Loucy (cell line): ENCODE data around the gene PTPA.

Experiments used
- H2AFZ ChIP-seq: fragments of 200-600 bp; sonication (generic); 2 replicates; pipeline ENCODE4 v1.6.0; 2016; ENCODE audit warnings: antibody characterized with exemption, mild to moderate bottlenecking, low read length, moderate library complexity
- H3F3A ChIP-seq: fragments of 200-600 bp; 2 replicates; pipeline ENCODE4 v1.6.0; 2016; ENCODE audit warnings: antibody characterized with exemption, low read depth, mild to moderate bottlenecking
- H3K27me3 ChIP-seq: fragments of 200-600 bp; sonication (generic); 2 replicates; pipeline ENCODE4 v1.6.1; 2014; ENCODE audit warnings: low read length, mild to moderate bottlenecking; ENCODE audit not compliant: insufficient read depth, poor library complexity, severe bottlenecking
- H3K36me3 ChIP-seq: fragments of 200-600 bp; sonication (generic); 2 replicates; pipeline ENCODE4 v1.6.1; 2016; ENCODE audit warnings: low read length; ENCODE audit not compliant: insufficient read depth
- H3K4me1 ChIP-seq: fragments of 200-600 bp; sonication (generic); 2 replicates; pipeline ENCODE4 v1.5.1; 2014; ENCODE audit warnings: low read length, mild to moderate bottlenecking; ENCODE audit not compliant: insufficient read depth, poor library complexity, severe bottlenecking
- H3K4me2 ChIP-seq: fragments of 200-600 bp; sonication (generic); 2 replicates; pipeline ENCODE4 v1.6.0; 2014; ENCODE audit warnings: antibody characterized with exemption, low read length, low read depth, mild to moderate bottlenecking; ENCODE audit not compliant: poor library complexity, severe bottlenecking
- H3K4me3 ChIP-seq: fragments of 200-600 bp; sonication (generic); 2 replicates; pipeline ENCODE4 v1.5.1; 2014; ENCODE audit warnings: low read length, mild to moderate bottlenecking, mixed read lengths; ENCODE audit not compliant: poor library complexity, severe bottlenecking
- H3K79me2 ChIP-seq: fragments of 200-600 bp; sonication (generic); 2 replicates; pipeline ENCODE4 v1.6.1; 2014; ENCODE audit warnings: low read length; ENCODE audit not compliant: insufficient read depth
- H3K9ac ChIP-seq: fragments of 200-600 bp; sonication (generic); 2 replicates; pipeline ENCODE4 v1.6.0; 2014; ENCODE audit warnings: mild to moderate bottlenecking, low read depth, low read length, moderate library complexity; ENCODE audit not compliant: poor library complexity, severe bottlenecking
- H3K9me2 ChIP-seq: fragments of 200-600 bp; sonication (generic); replicated peaks from 2 replicates; pipeline ENCODE4 v1.6.1; 2016; ENCODE audit warnings: low read depth, low read length, mixed read lengths
- H3K9me3 ChIP-seq: fragments of 200-600 bp; sonication (generic); 2 replicates; pipeline ENCODE4 v1.6.1; 2014; ENCODE audit warnings: mild to moderate bottlenecking, antibody characterized with exemption, low read length, low read depth; ENCODE audit not compliant: insufficient read depth
- H4K20me1 ChIP-seq: fragments of 200-600 bp; sonication (generic); 2 replicates; pipeline ENCODE4 v1.6.0; 2014; ENCODE audit warnings: antibody characterized with exemption, low read length, mild to moderate bottlenecking; ENCODE audit not compliant: insufficient read depth, poor library complexity, severe bottlenecking
- EZH2phosphoT487 ChIP-seq: fragments of 200-600 bp; IDR thresholded peaks from 2 replicates; pipeline ENCODE4 v1.6.1; 2018; ENCODE audit warnings: antibody characterized with exemption, mild to moderate bottlenecking, moderate library complexity, borderline replicate concordance
- TF ChIP-seq, protein P1 (sequence below): fragments of 200-600 bp; sonication (generic); conservative IDR thresholded peaks from 2 replicates; pipeline ENCODE4 v1.5.1; 2014; ENCODE audit warnings: mild to moderate bottlenecking, antibody characterized with exemption, low read length

PTPA gene

DNA sequence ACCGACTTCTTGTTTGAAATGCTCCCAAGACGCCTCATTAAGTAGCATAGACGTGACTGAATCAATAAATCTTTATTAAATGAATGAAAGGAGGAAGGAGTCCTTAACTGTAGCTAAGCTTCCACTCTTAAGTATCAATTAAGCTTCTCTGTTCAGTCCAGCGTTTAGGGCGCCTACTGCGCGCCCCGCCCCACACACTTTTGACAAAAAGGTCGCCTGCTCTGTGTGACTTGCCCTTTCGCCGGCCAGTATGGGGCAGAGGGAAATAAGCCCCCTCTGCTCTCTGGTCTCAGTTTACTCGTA, 31.0 kb upstream of the PTPA start:
- Histone ChIP-seq H3K79me2 (peaks cover 35% of the 10 kb centered on the region), H3K9ac (peak overlapping the region; percentile 54), H3K4me2 (peak overlapping the region; percentile 70), H2AFZ (no peak overlapping the region), H3K4me3 (peak overlapping the region; percentile 77), H3K4me1 (peaks cover 10% of the 10 kb centered on the region), H3K36me3 (peaks cover under 1% of the 10 kb centered on the region; the same call in 1 of the 2 replicates), H3K9me2 (no peaks in the 10 kb centered on the region), H3F3A (no peaks in the 10 kb centered on the region), H4K20me1 (peaks cover 9% of the 10 kb centered on the region), H3K27me3 (no peaks in the 10 kb centered on the region), H3K9me3 (no peaks in the 10 kb centered on the region)
- no peak for TF ChIP-seq EZH2phosphoT487
- TF ChIP-seq, protein P1, sequence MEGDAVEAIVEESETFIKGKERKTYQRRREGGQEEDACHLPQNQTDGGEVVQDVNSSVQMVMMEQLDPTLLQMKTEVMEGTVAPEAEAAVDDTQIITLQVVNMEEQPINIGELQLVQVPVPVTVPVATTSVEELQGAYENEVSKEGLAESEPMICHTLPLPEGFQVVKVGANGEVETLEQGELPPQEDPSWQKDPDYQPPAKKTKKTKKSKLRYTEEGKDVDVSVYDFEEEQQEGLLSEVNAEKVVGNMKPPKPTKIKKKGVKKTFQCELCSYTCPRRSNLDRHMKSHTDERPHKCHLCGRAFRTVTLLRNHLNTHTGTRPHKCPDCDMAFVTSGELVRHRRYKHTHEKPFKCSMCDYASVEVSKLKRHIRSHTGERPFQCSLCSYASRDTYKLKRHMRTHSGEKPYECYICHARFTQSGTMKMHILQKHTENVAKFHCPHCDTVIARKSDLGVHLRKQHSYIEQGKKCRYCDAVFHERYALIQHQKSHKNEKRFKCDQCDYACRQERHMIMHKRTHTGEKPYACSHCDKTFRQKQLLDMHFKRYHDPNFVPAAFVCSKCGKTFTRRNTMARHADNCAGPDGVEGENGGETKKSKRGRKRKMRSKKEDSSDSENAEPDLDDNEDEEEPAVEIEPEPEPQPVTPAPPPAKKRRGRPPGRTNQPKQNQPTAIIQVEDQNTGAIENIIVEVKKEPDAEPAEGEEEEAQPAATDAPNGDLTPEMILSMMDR = no peak

DNA sequence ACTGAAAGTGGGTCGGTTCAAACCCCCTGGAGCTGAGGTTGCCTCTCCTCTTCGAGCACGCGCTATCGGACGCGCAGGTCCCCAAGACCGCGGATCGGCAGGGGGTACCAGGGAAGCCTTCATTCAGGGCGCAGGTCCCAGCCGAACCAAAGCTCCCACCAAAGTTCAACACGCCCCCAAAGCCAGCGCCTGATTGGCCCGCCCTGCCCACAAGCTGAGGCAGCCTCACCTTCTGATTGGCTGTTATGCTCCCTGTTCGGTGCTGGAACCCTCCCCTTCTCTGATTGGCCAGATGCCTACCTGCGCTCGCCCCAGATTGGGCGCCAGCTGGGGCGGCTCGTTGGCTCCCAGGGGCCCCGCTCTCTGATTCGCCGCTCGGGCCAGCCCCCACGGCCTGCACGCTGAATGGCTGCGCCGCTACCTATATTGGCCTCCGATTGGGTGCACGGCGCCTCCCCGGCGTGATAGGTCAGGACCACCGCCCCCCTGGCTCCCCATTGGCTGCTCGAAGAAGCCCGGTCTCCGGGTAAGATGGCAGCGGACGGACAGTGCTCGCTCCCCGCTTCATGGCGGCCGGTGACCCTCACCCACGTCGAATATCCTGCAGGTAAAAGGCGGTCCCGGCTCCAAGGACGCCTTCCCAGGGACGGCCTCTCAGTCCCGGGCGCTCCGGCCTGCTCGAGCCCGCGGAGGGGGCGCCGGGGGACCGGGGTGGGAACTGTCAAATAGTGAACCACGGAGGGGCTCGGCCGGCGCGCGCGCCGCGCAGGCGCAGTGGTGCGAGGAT, 30.4 kb upstream of the PTPA start, which contains the start of gene DOLPP1:
Gene DOLPP1 (plus strand): TSS at position 511 of the 787 bp plus-strand sequence. CDS start 21 bp downstream, at position 532.
- H3K9ac ChIP-seq = peak within 1 kb of the TSS; percentile 84
- peak within 1 kb of the TSS; percentile 96 for H3K4me2 ChIP-seq
- no peaks in the 10 kb centered on the region for H3F3A ChIP-seq
- peaks cover 35% of the 10 kb centered on the region for H3K79me2 ChIP-seq
- H3K36me3 ChIP-seq = peaks cover 6% of the 10 kb centered on the region; the same call in 1 of the 2 replicates
- H3K27me3 ChIP-seq = no peaks in the 10 kb centered on the region
- TF ChIP-seq, protein P1 = no peak
- no peak for TF ChIP-seq EZH2phosphoT487
- no peaks in the 10 kb centered on the region for H3K9me3 ChIP-seq
- no peaks in the 10 kb centered on the region for H3K9me2 ChIP-seq
- H3K4me1 ChIP-seq = peaks cover 10% of the 10 kb centered on the region
- H4K20me1 ChIP-seq = peaks cover 9% of the 10 kb centered on the region
- H2AFZ ChIP-seq = peak within 1 kb of the TSS; percentile 90; the same call in 1 of the 2 replicates
- H3K4me3 ChIP-seq = peak within 1 kb of the TSS; percentile 86

DNA sequence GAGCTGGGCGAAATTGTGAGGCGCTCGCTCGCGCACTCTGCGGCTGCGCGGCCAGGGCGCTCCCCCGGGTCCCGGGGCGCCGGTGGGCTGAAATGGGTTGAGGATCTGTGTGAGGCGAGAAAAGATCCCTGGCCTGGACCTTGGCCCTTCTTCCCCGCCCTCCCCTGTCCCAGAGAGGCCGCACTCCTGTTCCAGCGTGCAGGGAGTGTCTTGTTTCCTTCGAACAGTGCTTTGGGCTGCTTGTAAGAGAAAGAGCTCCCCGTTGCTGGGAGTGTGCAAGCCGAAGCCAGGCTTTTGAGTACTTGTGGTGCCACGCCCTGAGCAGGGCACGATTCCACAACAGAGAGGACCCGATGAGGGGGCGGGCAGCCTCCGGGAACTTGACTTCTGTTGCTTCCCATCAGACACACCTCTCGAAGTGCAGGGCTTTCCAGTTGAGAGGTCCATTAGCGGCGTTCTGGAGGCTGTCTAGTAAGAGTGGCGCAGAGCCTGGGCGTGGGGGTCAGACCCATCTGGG, 29.8 kb upstream of the PTPA start:
- peak overlapping the region; percentile 90; the same call in 1 of the 2 replicates for H2AFZ ChIP-seq
- peaks cover 10% of the 10 kb centered on the region for H3K4me1 ChIP-seq
- no peaks in the 10 kb centered on the region for H3K9me3 ChIP-seq

More for the DNA sequence above, 29.8 kb upstream of the PTPA start:
- Histone ChIP-seq H3F3A (no peaks in the 10 kb centered on the region), H3K36me3 (peaks cover 12% of the 10 kb centered on the region; the same call in 1 of the 2 replicates), H3K9ac (peak overlapping the region; percentile 84), H4K20me1 (peaks cover 9% of the 10 kb centered on the region), H3K4me3 (peak overlapping the region; percentile 86), H3K27me3 (no peaks in the 10 kb centered on the region), H3K4me2 (peak overlapping the region; percentile 96), H3K9me2 (no peaks in the 10 kb centered on the region), H3K79me2 (peaks cover 35% of the 10 kb centered on the region)
- TF ChIP-seq, protein P1 = no peak
- no peak for TF ChIP-seq EZH2phosphoT487
